ENCODE measurements around the gene RAVER1.

DNA sequence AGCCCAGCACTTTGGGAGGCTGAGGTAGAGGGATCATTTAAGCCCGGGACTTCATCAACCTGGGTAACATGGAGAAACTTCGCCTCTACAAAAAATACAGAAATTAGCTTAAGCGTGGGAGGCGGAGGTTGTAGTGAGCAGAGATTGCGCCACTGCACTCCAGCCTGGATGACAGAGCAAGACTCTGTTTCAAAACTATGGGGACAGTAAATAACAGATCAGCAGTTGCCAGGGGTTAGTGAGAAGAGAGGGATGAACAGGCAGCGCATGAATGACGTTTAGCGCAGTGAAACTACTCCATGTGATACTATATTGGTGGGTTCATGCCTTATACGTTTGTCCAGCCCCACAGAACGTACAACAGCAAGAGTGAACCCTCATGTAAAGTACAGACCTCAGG lies 13.2 kb upstream of the RAVER1 start:
- TF ChIP-seq EZH2 (IDR thresholded peaks at IDR 0.05; ENCODE audit: insufficient read depth, poor library complexity, severe bottlenecking), result no peak
- no peak for TF ChIP-seq EZH2phosphoT487 (IDR thresholded peaks at IDR 0.05; ENCODE audit: insufficient read depth, low read depth)
